ENCODE results near the gene PHF21A. TPM values are rescaled to one million over a fixed set of nuclear protein-coding genes. Genes with fewer than 3 reads are reported as not detected.

The PHF21A gene
- polyA plus RNA-seq, 3 donors, result 6.2 to 95.2 (median 14.0) TPM

- no peaks in the 10 kb centered on the region for H3K9me3 Mint-ChIP-seq
Measured at GRCh38 chr11:46051102-46051501, 70.2 kb downstream of the PHF21A start.

DNA sequence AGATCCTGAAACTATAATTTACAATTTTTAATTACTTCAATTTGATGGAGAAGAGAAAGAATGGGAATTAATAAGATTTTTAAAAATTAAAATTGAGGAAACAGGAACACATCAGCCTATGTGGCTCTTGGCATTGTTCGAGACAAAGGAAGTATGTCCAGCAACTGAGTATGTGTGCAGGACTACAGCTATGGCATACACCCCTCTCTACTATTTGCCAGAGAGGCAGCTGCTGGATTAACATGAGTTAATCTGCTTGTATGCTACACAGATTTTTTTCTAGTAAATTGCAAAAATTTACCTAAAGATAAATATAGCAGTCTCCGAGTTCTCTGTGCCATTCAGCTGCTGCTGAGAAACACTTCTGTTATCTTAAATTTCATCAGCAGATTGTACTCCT lies 70.6 kb downstream of the PHF21A start:
- H3K79me2 ChIP-seq (ENCODE audit: insufficient read depth, low read length), result no peaks in the 10 kb centered on the region
- H3K9ac ChIP-seq (ENCODE audit: insufficient read depth, low read length, poor library complexity, severe bottlenecking), result no peak overlapping the region
- WGBS (ENCODE audit: insufficient coverage), result 14% methylated on average over 1 of the region's 2 CpGs
- H3K36me3 ChIP-seq (replicated peaks in 1 of 2; ENCODE audit: control insufficient read depth in 1 of 2, insufficient read depth in 2 of 2, low read length in 2 of 2), result peaks cover 17 to 68% of the 10 kb centered on the region in 2 donors
- no peak overlapping the region for H2AFZ ChIP-seq (ENCODE audit: insufficient read depth, low read depth, low read length, poor library complexity, severe bottlenecking)
- H3K4me1 ChIP-seq (ENCODE audit: control insufficient read depth in 1 of 2, insufficient read depth in 2 of 2, low read length in 2 of 2), result peaks cover 2 to 5% of the 10 kb centered on the region in 2 donors
- H3K27me3 Mint-ChIP-seq (ENCODE audit: low read depth in 3 of 3), result peaks cover 0 to 3% (median 0%) of the 10 kb centered on the region in 3 donors
- no peaks in the 10 kb centered on the region for H3K9me3 ChIP-seq (replicated peaks in 1 of 2; ENCODE audit: control insufficient read depth in 1 of 2, insufficient read depth in 1 of 2, low read length in 2 of 2)
- TF ChIP-seq, protein P1, sequence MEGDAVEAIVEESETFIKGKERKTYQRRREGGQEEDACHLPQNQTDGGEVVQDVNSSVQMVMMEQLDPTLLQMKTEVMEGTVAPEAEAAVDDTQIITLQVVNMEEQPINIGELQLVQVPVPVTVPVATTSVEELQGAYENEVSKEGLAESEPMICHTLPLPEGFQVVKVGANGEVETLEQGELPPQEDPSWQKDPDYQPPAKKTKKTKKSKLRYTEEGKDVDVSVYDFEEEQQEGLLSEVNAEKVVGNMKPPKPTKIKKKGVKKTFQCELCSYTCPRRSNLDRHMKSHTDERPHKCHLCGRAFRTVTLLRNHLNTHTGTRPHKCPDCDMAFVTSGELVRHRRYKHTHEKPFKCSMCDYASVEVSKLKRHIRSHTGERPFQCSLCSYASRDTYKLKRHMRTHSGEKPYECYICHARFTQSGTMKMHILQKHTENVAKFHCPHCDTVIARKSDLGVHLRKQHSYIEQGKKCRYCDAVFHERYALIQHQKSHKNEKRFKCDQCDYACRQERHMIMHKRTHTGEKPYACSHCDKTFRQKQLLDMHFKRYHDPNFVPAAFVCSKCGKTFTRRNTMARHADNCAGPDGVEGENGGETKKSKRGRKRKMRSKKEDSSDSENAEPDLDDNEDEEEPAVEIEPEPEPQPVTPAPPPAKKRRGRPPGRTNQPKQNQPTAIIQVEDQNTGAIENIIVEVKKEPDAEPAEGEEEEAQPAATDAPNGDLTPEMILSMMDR (IDR thresholded peaks at IDR 0.05), result no peak
- H3K4me2 ChIP-seq (replicated peaks; ENCODE audit: extremely low read depth, low read length, poor library complexity, severe bottlenecking), result no peak overlapping the region
- no peak overlapping the region for H3K27ac Mint-ChIP-seq
- H3K9me3 Mint-ChIP-seq, result no peaks in the 10 kb centered on the region
- peaks cover 51 to 52% of the 10 kb centered on the region in 2 donors for H3K36me3 Mint-ChIP-seq
- peaks cover 23% of the 10 kb centered on the region for H3K4me1 Mint-ChIP-seq
- no peak overlapping the region for H3K4me3 ChIP-seq (replicated peaks in 1 of 3; ENCODE audit: low read depth in 2 of 3, low read length in 3 of 3)
- DNase-seq, result no peak
- H4K20me1 ChIP-seq (ENCODE audit: insufficient read depth, low read length), result peaks cover 100% of the 10 kb centered on the region
- no peak overlapping the region for H3K27ac ChIP-seq (ENCODE audit: low read depth in 1 of 2, low read length in 2 of 2)
- intact Hi-C loops (cut with micrococcal nuclease), result no loop called here
- no peaks in the 10 kb centered on the region for H3K27me3 ChIP-seq (ENCODE audit: control insufficient read depth in 2 of 2, insufficient read depth in 2 of 2, low read length in 2 of 2)
- H3K4me3 Mint-ChIP-seq, result no peak overlapping the region

More at GRCh38 chr11:46051102-46051501, 70.2 kb downstream of the PHF21A start:
- H3K27ac Mint-ChIP-seq, result peak overlapping the region in 2 of 7 donors; percentile 19 to 41
- peaks cover 0 to 3% (median 0%) of the 10 kb centered on the region in 3 donors for H3K27me3 Mint-ChIP-seq (ENCODE audit: low read depth in 3 of 3)
- no CpG with 5 or more reads among the region's 1 CpG for WGBS (ENCODE audit: insufficient coverage)
- no peak for DNase-seq
- Histone ChIP-seq H3K79me2 (ENCODE audit: insufficient read depth, low read length) (no peaks in the 10 kb centered on the region), H3K4me2 (replicated peaks; ENCODE audit: extremely low read depth, low read length, poor library complexity, severe bottlenecking) (no peak overlapping the region), H3K27ac (ENCODE audit: low read depth in 1 of 2, low read length in 2 of 2) (no peak overlapping the region), H3K9ac (ENCODE audit: insufficient read depth, low read length, poor library complexity, severe bottlenecking) (no peak overlapping the region), H2AFZ (ENCODE audit: insufficient read depth, low read depth, low read length, poor library complexity, severe bottlenecking) (no peak overlapping the region), H3K4me3 (replicated peaks in 1 of 3; ENCODE audit: low read depth in 2 of 3, low read length in 3 of 3) (no peak overlapping the region), H3K36me3 (replicated peaks in 1 of 2; ENCODE audit: control insufficient read depth in 1 of 2, insufficient read depth in 2 of 2, low read length in 2 of 2) (peaks cover 17 to 68% of the 10 kb centered on the region in 2 donors), H3K27me3 (ENCODE audit: control insufficient read depth in 2 of 2, insufficient read depth in 2 of 2, low read length in 2 of 2) (no peaks in the 10 kb centered on the region), H4K20me1 (ENCODE audit: insufficient read depth, low read length) (peaks cover 100% of the 10 kb centered on the region), H3K9me3 (replicated peaks in 1 of 2; ENCODE audit: control insufficient read depth in 1 of 2, insufficient read depth in 1 of 2, low read length in 2 of 2) (no peaks in the 10 kb centered on the region), H3K4me1 (ENCODE audit: control insufficient read depth in 1 of 2, insufficient read depth in 2 of 2, low read length in 2 of 2) (peaks cover 2 to 5% of the 10 kb centered on the region in 2 donors)
- H3K4me1 Mint-ChIP-seq, result peaks cover 23% of the 10 kb centered on the region
- H3K36me3 Mint-ChIP-seq, result peaks cover 49 to 50% of the 10 kb centered on the region in 2 donors
- intact Hi-C loops (cut with micrococcal nuclease), result no loop called here
- no peak overlapping the region for H3K4me3 Mint-ChIP-seq
- TF ChIP-seq, protein P1 (IDR thresholded peaks at IDR 0.05), result no peak

Data from CD14-positive monocyte (primary cell).